PC-3 (cell line): ENCODE measurements around the gene SYK. TPM values are rescaled to one million over a fixed set of nuclear protein-coding genes. Genes with fewer than 3 reads are reported as not detected.

Source experiments
- ATAC-seq: fragments of 200-7000 bp; cut with Tn5 transposase; 2 replicates; pipeline ENCODE4 v1.9.1; 2020; ENCODE audit warnings: mild to moderate bottlenecking, moderate library complexity
- BruUV-seq: library from RNA; stranded (reverse); fragments of 400-500 nt; replicated peaks from 2 replicates; lab custom pipeline; 2021; lab: Mats Ljungman, UMichigan
- CTCF ChIA-PET: fragments of 300-600 bp; sonication (Branson Sonifier 250); formaldehyde crosslinking; loops from one replicate; lab custom pipeline; 2022; ENCODE audit warnings: antibody characterized with exemption; lab: Charles Lee
- POLR2A ChIA-PET: fragments of 300-600 bp; sonication (Branson Sonifier 250); formaldehyde crosslinking; loops from one replicate; lab custom pipeline; 2022; ENCODE audit warnings: antibody characterized with exemption; ENCODE audit not compliant: unreplicated experiment; lab: Charles Lee
- DNase-seq: peaks from one replicate; pipeline ENCODE4 v3.0.0-alpha.2; 2015
- H2AFZ ChIP-seq: fragments of 300-600 bp; sonication (generic); 2 replicates; pipeline ENCODE4 v1.6.0; 2016; ENCODE audit warnings: antibody characterized with exemption, low read length
- H3F3A ChIP-seq: fragments of 300-600 bp; sonication (generic); one replicate; pipeline ENCODE4 v1.6.0; 2017; ENCODE audit warnings: antibody characterized with exemption, low read length, control low read depth, mild to moderate bottlenecking; ENCODE audit not compliant: unreplicated experiment
- H3K27ac ChIP-seq: fragments of 300-600 bp; sonication (generic); 2 replicates; pipeline ENCODE4 v1.5.1; 2016; ENCODE audit warnings: mild to moderate bottlenecking, low read length
- H3K27me3 ChIP-seq: fragments of 300-600 bp; sonication (generic); 2 replicates; pipeline ENCODE4 v1.6.1; 2016; ENCODE audit warnings: low read length, mixed read lengths
- H3K36me3 ChIP-seq: fragments of 300-600 bp; sonication (generic); 2 replicates; pipeline ENCODE4 v1.6.1; 2016; ENCODE audit warnings: low read depth, mixed run types, low read length, mixed read lengths
- H3K4me1 ChIP-seq: fragments of 300-600 bp; sonication (generic); 2 replicates; pipeline ENCODE4 v1.5.1; 2016; ENCODE audit warnings: low read length; ENCODE audit not compliant: insufficient read depth
- H3K4me2 ChIP-seq: fragments of 300-600 bp; sonication (generic); 2 replicates; pipeline ENCODE4 v1.6.0; 2016; ENCODE audit warnings: low read length
- H3K4me3 ChIP-seq: fragments of 300-600 bp; sonication (generic); 2 replicates; pipeline ENCODE4 v1.5.1; 2016; ENCODE audit warnings: mild to moderate bottlenecking, low read length, mixed read lengths
- H3K79me2 ChIP-seq: fragments of 300-600 bp; sonication (generic); 2 replicates; pipeline ENCODE4 v1.6.1; 2017; ENCODE audit warnings: low read length, mixed read lengths
- H3K9ac ChIP-seq: fragments of 300-600 bp; sonication (generic); 2 replicates; pipeline ENCODE4 v1.6.0; 2016; ENCODE audit warnings: mild to moderate bottlenecking, low read length
- H3K9me2 ChIP-seq: fragments of 300-600 bp; sonication (generic); replicated peaks from 2 replicates; pipeline ENCODE4 v1.6.1; 2016; ENCODE audit warnings: mixed run types, low read length, mixed read lengths
- H3K9me3 ChIP-seq: fragments of 300-600 bp; sonication (generic); 2 replicates; pipeline ENCODE4 v1.6.1; 2016; ENCODE audit warnings: low read length, mixed read lengths
- H4K20me1 ChIP-seq: fragments of 300-600 bp; sonication (generic); 2 replicates; pipeline ENCODE4 v1.6.1; 2016; ENCODE audit warnings: low read length, mixed read lengths
- EZH2 ChIP-seq: fragments of 300-600 bp; sonication (generic); IDR thresholded peaks from one replicate; pipeline ENCODE4 v1.6.1; 2017; ENCODE audit warnings: antibody characterized with exemption, mild to moderate bottlenecking, low read length; ENCODE audit not compliant: unreplicated experiment
- EZH2phosphoT487 ChIP-seq: fragments of 300-600 bp; sonication (generic); IDR thresholded peaks from 2 replicates; pipeline ENCODE4 v1.6.1; 2018; ENCODE audit warnings: mild to moderate bottlenecking, antibody characterized with exemption, low read length, borderline replicate concordance
- intact Hi-C: fragments of 100-400 bp; cut with micrococcal nuclease; formaldehyde crosslinking; loops from 2 replicates; pipeline ENCODE4 v1.9.0; 2023
- total RNA-seq: library from RNA; depleted of rRNA; stranded (reverse); fragments of >200 nt; gene quantifications from 2 replicates; pipeline ENCODE4 v1.2.3, GENCODE V29; 2014
- TF ChIP-seq, protein P1 (sequence below): fragments of 300-600 bp; sonication (generic); conservative IDR thresholded peaks from 2 replicates; pipeline ENCODE4 v1.5.1; 2017; ENCODE audit warnings: antibody characterized with exemption, low read depth, mild to moderate bottlenecking, low read length

The SYK gene
- total RNA-seq, 1 experiment from 2014 or later, result 12.9 TPM

DNA sequence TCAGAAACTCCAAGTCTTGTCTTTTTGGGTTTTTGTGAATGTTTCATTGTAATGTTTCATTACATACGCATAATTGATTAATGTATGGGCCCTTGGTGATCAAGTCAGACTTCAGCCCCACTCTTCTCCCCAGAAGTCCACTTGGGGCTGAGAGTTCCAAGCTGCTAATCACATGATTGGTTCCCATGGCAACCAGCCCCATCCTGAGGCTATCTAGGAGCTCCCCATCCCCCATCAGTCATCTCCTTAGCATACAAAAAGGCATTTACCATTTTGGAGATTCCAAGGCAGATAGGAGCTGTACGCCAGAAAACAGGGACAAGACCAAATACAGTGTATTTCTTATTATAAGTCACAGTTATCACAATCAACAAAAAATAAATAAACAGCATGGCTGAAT is 22.9 kb upstream of the SYK start:
- Histone ChIP-seq H3K27ac (no peak overlapping the region), H3K36me3 (no peaks in the 10 kb centered on the region), H3K4me3 (no peak overlapping the region), H2AFZ (no peak overlapping the region), H3F3A (no peaks in the 10 kb centered on the region), H3K79me2 (no peaks in the 10 kb centered on the region), H3K4me1 (no peaks in the 10 kb centered on the region), H3K9ac (no peak overlapping the region), H4K20me1 (no peaks in the 10 kb centered on the region), H3K4me2 (no peak overlapping the region), H3K9me2 (no peaks in the 10 kb centered on the region), H3K27me3 (0 out of 2 replicates have a peak, but pooled peaks cover 3% of the 10 kb centered on the region), H3K9me3 (no peaks in the 10 kb centered on the region)
- DNase-seq (no peak), ATAC-seq (no peak)
- BruUV-seq, result no TSS peak
- CTCF ChIA-PET, result no interaction called here
- POLR2A ChIA-PET, result no interaction called here
- TF ChIP-seq EZH2phosphoT487, result no peak
- no peak for TF ChIP-seq EZH2
- TF ChIP-seq, protein P1, sequence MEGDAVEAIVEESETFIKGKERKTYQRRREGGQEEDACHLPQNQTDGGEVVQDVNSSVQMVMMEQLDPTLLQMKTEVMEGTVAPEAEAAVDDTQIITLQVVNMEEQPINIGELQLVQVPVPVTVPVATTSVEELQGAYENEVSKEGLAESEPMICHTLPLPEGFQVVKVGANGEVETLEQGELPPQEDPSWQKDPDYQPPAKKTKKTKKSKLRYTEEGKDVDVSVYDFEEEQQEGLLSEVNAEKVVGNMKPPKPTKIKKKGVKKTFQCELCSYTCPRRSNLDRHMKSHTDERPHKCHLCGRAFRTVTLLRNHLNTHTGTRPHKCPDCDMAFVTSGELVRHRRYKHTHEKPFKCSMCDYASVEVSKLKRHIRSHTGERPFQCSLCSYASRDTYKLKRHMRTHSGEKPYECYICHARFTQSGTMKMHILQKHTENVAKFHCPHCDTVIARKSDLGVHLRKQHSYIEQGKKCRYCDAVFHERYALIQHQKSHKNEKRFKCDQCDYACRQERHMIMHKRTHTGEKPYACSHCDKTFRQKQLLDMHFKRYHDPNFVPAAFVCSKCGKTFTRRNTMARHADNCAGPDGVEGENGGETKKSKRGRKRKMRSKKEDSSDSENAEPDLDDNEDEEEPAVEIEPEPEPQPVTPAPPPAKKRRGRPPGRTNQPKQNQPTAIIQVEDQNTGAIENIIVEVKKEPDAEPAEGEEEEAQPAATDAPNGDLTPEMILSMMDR, result no peak
- intact Hi-C loops, result no loop called here

GRCh38 chr9:90783552-90783951 is 18.1 kb upstream of the SYK start:
- H4K20me1 ChIP-seq, result no peaks in the 10 kb centered on the region
- no TSS peak for BruUV-seq
- H3K79me2 ChIP-seq, result no peaks in the 10 kb centered on the region
- intact Hi-C loops, result no loop called here
- H3K4me3 ChIP-seq, result no peak overlapping the region
- CTCF ChIA-PET, result no interaction called here
- TF ChIP-seq EZH2phosphoT487, result no peak
- TF ChIP-seq, protein P1, result no peak
- no peak for TF ChIP-seq EZH2
- no peak for ATAC-seq
- H3K9me2 ChIP-seq, result no peaks in the 10 kb centered on the region
- no peak overlapping the region for H2AFZ ChIP-seq
- H3K4me2 ChIP-seq, result no peak overlapping the region
- no peak overlapping the region for H3K9ac ChIP-seq
- no peaks in the 10 kb centered on the region for H3F3A ChIP-seq
- H3K36me3 ChIP-seq, result no peaks in the 10 kb centered on the region
- no peaks in the 10 kb centered on the region for H3K4me1 ChIP-seq
- H3K9me3 ChIP-seq, result no peaks in the 10 kb centered on the region
- POLR2A ChIA-PET, result no interaction called here
- 0 out of 2 replicates have a peak, but pooled peaks cover 3% of the 10 kb centered on the region for H3K27me3 ChIP-seq
- DNase-seq, result no peak
- H3K27ac ChIP-seq, result no peak overlapping the region

GRCh38 chr9:90783964-90784363 is 17.7 kb upstream of the SYK start:
- intact Hi-C loops, result no loop called here
- Histone ChIP-seq H3K27me3 (no peaks in the 10 kb centered on the region), H3K27ac (no peak overlapping the region), H3K79me2 (no peaks in the 10 kb centered on the region), H2AFZ (no peak overlapping the region), H3K9ac (no peak overlapping the region), H3K4me3 (no peak overlapping the region), H3K4me2 (no peak overlapping the region), H3K9me2 (no peaks in the 10 kb centered on the region), H3F3A (no peaks in the 10 kb centered on the region), H3K9me3 (no peaks in the 10 kb centered on the region), H3K36me3 (no peaks in the 10 kb centered on the region), H4K20me1 (no peaks in the 10 kb centered on the region), H3K4me1 (no peaks in the 10 kb centered on the region)
- no peak for DNase-seq
- ChIA-PET POLR2A (no interaction called here), CTCF (no interaction called here)
- TF ChIP-seq EZH2 (no peak), EZH2phosphoT487 (no peak)
- TF ChIP-seq, protein P1, result no peak
- no TSS peak for BruUV-seq
- no peak for ATAC-seq
